ENCODE results near the gene BIVM. TPM values are rescaled to one million over a fixed set of nuclear protein-coding genes. Genes with fewer than 3 reads are reported as not detected.

BIVM gene
- total RNA-seq, 2 experiments from 2014 or later, result 3.4 to 4.3 TPM

GRCh38 chr13:102758842-102759241, 40.1 kb upstream of the BIVM start:
- H3K27me3 Mint-ChIP-seq, result no peaks in the 10 kb centered on the region
- H3K36me3 ChIP-seq (ENCODE audit: insufficient read depth, low read length), result no peaks in the 10 kb centered on the region
- no peaks in the 10 kb centered on the region for H3K9me3 Mint-ChIP-seq
- no peak overlapping the region for H3K27ac Mint-ChIP-seq
- H3K4me1 ChIP-seq (ENCODE audit: insufficient read depth, low read length), result no peaks in the 10 kb centered on the region
- H3K36me3 Mint-ChIP-seq (ENCODE audit: low read depth), result no peaks in the 10 kb centered on the region
- H3K4me1 Mint-ChIP-seq (ENCODE audit: low read depth), result no peaks in the 10 kb centered on the region
- TF ChIP-seq CTCF (IDR thresholded peaks at IDR 0.05), result no peak
- intact Hi-C loops (cut with DNase I, micrococcal nuclease), result no loop called here
- POLR2A ChIA-PET, result interaction anchor here (1.7 kb wide), 1 partner anchor 15 kb away, joined by 5 read pairs; the partner anchor contains the start of gene TEX30
- H3K4me3 ChIP-seq (ENCODE audit: low read length), result no peak overlapping the region
- H3K27me3 ChIP-seq (ENCODE audit: control insufficient read depth in 1 of 2, insufficient read depth in 2 of 2, low read length in 2 of 2), result no peaks in the 10 kb centered on the region
- no peak overlapping the region for H3K4me3 Mint-ChIP-seq
- CTCF ChIA-PET, result no interaction called here
- H3K27ac ChIP-seq (ENCODE audit: low read depth in 1 of 2, low read length in 2 of 2), result no peak overlapping the region
- DNase-seq (no peak), ATAC-seq (ENCODE audit: poor library complexity) (no peak)
- no peaks in the 10 kb centered on the region for H3K9me3 ChIP-seq (ENCODE audit: control insufficient read depth in 1 of 2, insufficient read depth in 1 of 2, low read length in 2 of 2)

GRCh38 chr13:102761071-102761470, 37.8 kb upstream of the BIVM start:
- ChIA-PET POLR2A (no interaction called here), CTCF (no interaction called here)
- intact Hi-C loops (cut with DNase I, micrococcal nuclease), result no loop called here
- ATAC-seq (ENCODE audit: poor library complexity), result no peak
- Histone ChIP-seq H3K27ac (ENCODE audit: low read depth in 1 of 2, low read length in 2 of 2) (no peak overlapping the region), H3K9me3 (ENCODE audit: control insufficient read depth in 1 of 2, insufficient read depth in 1 of 2, low read length in 2 of 2) (no peaks in the 10 kb centered on the region), H3K27me3 (ENCODE audit: control insufficient read depth in 1 of 2, insufficient read depth in 2 of 2, low read length in 2 of 2) (no peaks in the 10 kb centered on the region), H3K36me3 (ENCODE audit: insufficient read depth, low read length) (no peaks in the 10 kb centered on the region), H3K4me3 (ENCODE audit: low read length) (no peak overlapping the region), H3K4me1 (ENCODE audit: insufficient read depth, low read length) (no peaks in the 10 kb centered on the region)
- H3K4me1 Mint-ChIP-seq (ENCODE audit: low read depth), result no peaks in the 10 kb centered on the region
- no peak overlapping the region for H3K27ac Mint-ChIP-seq
- no peak for DNase-seq
- no peaks in the 10 kb centered on the region for H3K36me3 Mint-ChIP-seq (ENCODE audit: low read depth)
- no peaks in the 10 kb centered on the region for H3K9me3 Mint-ChIP-seq
- no peak for TF ChIP-seq CTCF (IDR thresholded peaks at IDR 0.05)
- no peak overlapping the region for H3K4me3 Mint-ChIP-seq
- H3K27me3 Mint-ChIP-seq, result no peaks in the 10 kb centered on the region

- no peak overlapping the region for H3K4me3 Mint-ChIP-seq
- no peaks in the 10 kb centered on the region for H3K4me1 Mint-ChIP-seq (ENCODE audit: low read depth)
- H3K9me3 Mint-ChIP-seq, result no peaks in the 10 kb centered on the region
- no peaks in the 10 kb centered on the region for H3K27me3 ChIP-seq (ENCODE audit: control insufficient read depth in 1 of 2, insufficient read depth in 2 of 2, low read length in 2 of 2)
- no peak overlapping the region for H3K27ac Mint-ChIP-seq
- POLR2A ChIA-PET, result interaction anchor here (1.3 kb wide), 1 partner anchor 10 kb away, joined by 3 read pairs; the partner anchor contains the start of gene TEX30
- no peaks in the 10 kb centered on the region for H3K9me3 ChIP-seq (ENCODE audit: control insufficient read depth in 1 of 2, insufficient read depth in 1 of 2, low read length in 2 of 2)
- CTCF ChIA-PET, result no interaction called here
- no peak for ATAC-seq (ENCODE audit: poor library complexity)
- no peak overlapping the region for H3K27ac ChIP-seq (ENCODE audit: low read depth in 1 of 2, low read length in 2 of 2)
- H3K4me3 ChIP-seq (ENCODE audit: low read length), result no peak overlapping the region
- DNase-seq, result no peak
- no peaks in the 10 kb centered on the region for H3K4me1 ChIP-seq (ENCODE audit: insufficient read depth, low read length)
- no peaks in the 10 kb centered on the region for H3K36me3 Mint-ChIP-seq (ENCODE audit: low read depth)
- no peaks in the 10 kb centered on the region for H3K36me3 ChIP-seq (ENCODE audit: insufficient read depth, low read length)
- TF ChIP-seq CTCF (IDR thresholded peaks at IDR 0.05), result no peak
- intact Hi-C loops (cut with DNase I, micrococcal nuclease), result loop anchor here in 1 of 2 experiments (2.0 kb wide), 1 partner anchor 21 kb away; no protein-coding TSS in a partner anchor
- H3K27me3 Mint-ChIP-seq, result no peaks in the 10 kb centered on the region
Observed at GRCh38 chr13:102763741-102764140, 35.2 kb upstream of the BIVM start.
